H1 (cell line): ENCODE results near the gene SDC4. TPM values are rescaled to one million over a fixed set of nuclear protein-coding genes. Genes with fewer than 3 reads are reported as not detected.

Experiments used
- CHD1 ChIP-seq: IDR thresholded peaks from 2 replicates; pipeline ENCODE4 v1.6.1; 2012; ENCODE audit warnings: low read depth, low read length, improper control_type of control experiment
- CHD2 ChIP-seq: IDR thresholded peaks from 2 replicates; pipeline ENCODE4 v1.6.1; 2012; ENCODE audit warnings: low read length, improper control_type of control experiment
- SP1 ChIP-seq: IDR thresholded peaks from 2 replicates; pipeline ENCODE4 v1.6.1; 2011; ENCODE audit warnings: low read depth, low read length
- polyA plus RNA-seq, 7 experiments: library from polyadenylated mRNA; depleted of rRNA in 3 of 7; stranded (reverse) in 5 of 7; unstranded in 2 of 7; fragments of >200 nt in 5 of 7; fragments of 200-250 nt in 2 of 7; gene quantifications; 1 replicate in 5 of 7; 2 replicates in 1 of 7; 4 replicates in 1 of 7; pipeline versions ENCODE4 v1.2.1 to v1.2.3, GENCODE V29; 2011 to 2013; ENCODE audit warnings: missing spikeins in 2 of 7, mixed read lengths in 2 of 7
- total RNA-seq: library from RNA; stranded (reverse); fragmentation: NEBNext Ultra II Directional; extraction: Animal tissue kit (Norgen Biotek cat#: 25700); gene quantifications from 2 replicates; pipeline ENCODE4 v1.2.1, GENCODE V29; 2021

The SDC4 gene
- total and polyA plus RNA-seq, 2 of the 8 experiments (the other 6 are each of a cell fraction or from before 2014, with no cell fraction given): 34.6 to 60.2 TPM

DNA sequence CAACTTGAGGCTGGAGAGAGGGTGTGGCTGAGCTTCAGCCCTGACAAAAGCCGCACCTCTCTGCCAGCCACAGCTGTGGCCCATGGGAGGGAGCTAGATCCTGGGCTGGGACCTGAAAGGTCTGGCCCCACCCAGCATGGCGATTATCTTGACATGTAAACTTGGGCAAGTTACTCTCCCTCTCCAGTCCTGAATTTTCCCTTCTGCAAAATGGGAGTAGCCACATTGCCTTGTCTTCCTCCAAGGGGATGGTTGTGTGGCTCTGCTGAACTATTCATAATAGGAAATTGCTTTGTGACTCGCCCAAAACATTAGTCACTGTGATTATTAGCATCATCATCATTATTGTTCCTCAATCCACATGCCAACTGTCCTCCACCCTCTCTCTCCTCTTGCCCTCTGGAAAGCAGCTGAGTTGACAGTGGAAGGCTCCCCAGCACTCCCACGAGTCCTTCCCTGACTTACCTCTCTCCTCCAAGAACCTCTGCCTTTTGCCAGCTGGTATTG lies 64.6 kb downstream of the SDC4 start (continued):
- TF ChIP-seq CHD1 (no peak), SP1 (no peak), CHD2 (no peak)
